CD4-positive, alpha-beta T cell treated with Interleukin-17A for 1 hour (primary cell): Measurements from ENCODE around the gene GABPB1.

Experiments
- DNase-seq: peaks from one replicate; pipeline ENCODE4 v3.0.0-alpha.2; 2020

Gene GABPB1

GRCh38 chr15:50236433-50236832, 118.6 kb downstream of the GABPB1 start:
- DNase-seq, result no peak

- no peak for DNase-seq
Observed at GRCh38 chr15:50235794-50236193, 119.2 kb downstream of the GABPB1 start.

- DNase-seq, result no peak
Observed at GRCh38 chr15:50234764-50235163, 120.2 kb downstream of the GABPB1 start.

- no peak for DNase-seq
Observed at GRCh38 chr15:50233192-50233736, 121.7 kb downstream of the GABPB1 start.

GRCh38 chr15:50232791-50233190, 122.2 kb downstream of the GABPB1 start:
- DNase-seq, result no peak

- DNase-seq, result no peak
Observed at GRCh38 chr15:50231761-50232160, 123.2 kb downstream of the GABPB1 start.

- no peak for DNase-seq
Observed at GRCh38 chr15:50229336-50229735, 125.7 kb downstream of the GABPB1 start.

- no peak for DNase-seq
Observed at GRCh38 chr15:50228866-50229265, 126.1 kb downstream of the GABPB1 start.

- no peak for DNase-seq
Observed at GRCh38 chr15:50227076-50227475, 127.9 kb downstream of the GABPB1 start.

- DNase-seq, result no peak
Observed at GRCh38 chr15:50225938-50226337, 129.1 kb downstream of the GABPB1 start.
